ENCODE data around the gene TJP3.

The TJP3 gene

GRCh38 chr19:3692141-3693024 lies 15.8 kb upstream of the TJP3 start:
- peak; percentile 41 for DNase-seq

DNA sequence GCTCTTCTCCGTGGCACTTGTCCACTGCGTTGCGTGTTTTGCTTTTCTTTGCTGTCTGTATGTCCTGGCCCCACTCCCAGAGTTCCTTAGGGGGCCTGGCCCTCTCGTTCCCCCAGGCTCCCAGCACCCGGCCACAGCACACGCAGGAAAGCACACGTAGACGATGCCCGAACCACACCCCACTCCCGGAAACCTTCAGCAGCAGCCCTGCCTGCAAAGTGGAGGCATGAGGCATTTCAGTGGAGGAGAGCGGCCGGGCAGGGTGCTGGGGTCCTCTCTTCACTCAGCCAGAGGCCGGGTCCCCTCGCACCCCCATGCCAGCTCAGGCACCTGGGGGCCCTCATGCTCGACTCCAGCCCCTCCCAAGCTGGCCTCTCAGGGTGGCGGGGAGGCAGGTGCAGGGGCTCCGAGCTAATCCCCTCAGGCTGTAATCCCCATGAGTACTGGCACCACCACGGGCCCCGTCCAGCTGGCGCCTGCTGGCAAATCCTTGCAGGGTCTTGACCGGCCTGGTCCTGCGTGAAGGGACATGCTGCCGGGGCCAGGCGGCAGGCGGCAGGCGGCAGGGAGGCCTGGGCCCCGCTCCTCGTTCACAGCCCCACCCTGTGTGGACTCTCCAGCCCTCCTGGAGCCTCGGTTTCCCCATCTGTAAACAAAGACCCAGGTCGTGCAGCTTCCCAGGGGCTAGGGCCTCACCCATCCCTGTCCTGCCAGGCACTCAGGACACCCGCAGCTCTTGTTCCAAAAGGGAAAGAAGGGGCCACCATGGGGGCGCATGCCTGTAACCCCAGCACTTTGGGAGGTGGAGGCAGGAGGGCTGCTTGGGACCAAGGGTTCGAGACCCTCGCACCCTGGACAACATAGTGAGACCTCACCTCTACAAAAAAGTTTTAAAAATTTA lies 14.9 kb upstream of the TJP3 start:
- DNase-seq = no peak

DNA sequence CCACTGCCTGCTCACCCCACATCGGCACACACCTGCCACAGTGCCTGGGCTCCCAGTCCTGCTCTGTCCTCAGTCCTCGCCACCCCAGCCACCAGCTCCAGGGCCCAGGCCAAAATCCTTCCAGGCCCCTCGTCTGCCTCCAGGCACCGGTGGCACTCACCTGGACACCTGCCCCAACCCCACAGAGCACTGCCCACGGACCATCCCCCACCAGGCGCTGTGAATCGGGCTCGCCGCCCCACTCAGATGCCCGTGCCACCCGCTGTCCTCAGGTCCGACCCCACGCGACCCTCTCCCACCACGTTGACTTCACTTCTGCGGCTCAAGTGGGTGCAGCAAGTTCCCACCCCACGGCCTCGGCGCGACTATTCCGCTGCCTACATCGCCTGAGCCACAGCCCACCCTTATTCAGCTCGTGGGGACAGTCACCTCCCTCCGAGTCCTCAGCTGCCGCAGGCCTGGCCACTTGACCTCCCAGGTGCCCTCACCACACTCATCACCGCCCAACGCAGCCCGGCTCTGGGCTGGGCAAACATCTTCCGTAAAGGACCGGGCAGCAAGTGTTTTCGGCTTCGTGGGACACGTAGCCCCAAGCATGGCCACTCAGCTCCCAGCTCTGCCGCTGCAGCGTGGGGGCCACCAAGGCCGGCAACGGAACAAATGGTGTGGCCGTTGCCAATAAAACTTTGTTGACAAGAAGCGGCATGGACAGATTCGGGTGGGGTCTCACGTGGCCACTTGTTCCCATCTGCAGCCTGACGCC lies 13.6 kb upstream of the TJP3 start:
- no peak for DNase-seq

GRCh38 chr19:3695124-3695733 lies 13.0 kb upstream of the TJP3 start:
- DNase-seq = no peak

DNA sequence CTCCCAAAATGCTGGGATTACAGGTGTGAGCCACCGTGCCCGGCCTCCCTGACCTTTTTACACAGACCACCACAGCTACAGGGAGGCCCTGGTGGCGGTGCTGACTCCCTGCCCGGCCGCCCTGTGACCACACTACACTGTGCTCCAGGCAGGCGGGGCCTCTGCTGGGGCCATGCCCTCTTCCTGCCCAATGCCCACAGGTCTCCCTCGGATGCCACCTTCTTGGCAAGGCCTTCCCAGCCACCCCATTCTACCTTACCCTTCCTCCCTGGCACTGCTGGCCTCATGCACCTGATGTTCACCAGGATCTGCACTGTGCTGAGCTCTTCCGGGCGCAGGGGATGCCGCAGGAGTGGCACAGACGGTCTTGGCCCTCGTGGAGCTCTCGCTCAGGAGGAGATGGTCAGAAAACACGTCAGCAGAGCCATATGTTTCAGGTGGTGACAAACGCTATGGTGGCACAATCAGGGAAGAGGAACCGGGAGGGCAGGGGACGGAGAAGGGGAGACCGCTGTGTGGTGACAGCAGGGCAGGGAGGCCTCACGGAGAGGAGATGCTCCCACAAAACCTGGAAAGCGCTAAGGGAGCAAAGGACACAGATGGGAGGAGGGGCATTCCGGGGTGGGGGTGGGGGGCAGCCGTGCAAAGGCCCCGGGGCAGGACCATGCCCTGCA lies 12.1 kb upstream of the TJP3 start:
- DNase-seq = no peak

DNA sequence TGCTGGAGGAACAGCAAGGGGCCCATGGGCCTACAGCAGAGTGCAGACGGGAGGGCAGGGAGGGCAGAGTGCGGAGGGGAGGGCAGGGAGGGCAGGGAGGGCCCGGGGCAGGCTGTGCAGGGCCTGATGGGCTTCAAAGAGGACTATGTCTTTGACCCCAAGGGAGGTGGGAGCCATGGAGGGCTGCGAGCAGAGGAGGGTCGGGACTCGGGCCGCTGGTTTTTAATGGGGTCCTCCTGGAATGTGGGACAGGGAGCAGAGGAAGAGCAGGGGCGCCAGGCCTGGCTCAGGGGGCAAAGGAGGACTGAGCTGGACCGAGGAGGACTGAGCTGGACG lies 11.6 kb upstream of the TJP3 start:
- no peak for DNase-seq

DNA sequence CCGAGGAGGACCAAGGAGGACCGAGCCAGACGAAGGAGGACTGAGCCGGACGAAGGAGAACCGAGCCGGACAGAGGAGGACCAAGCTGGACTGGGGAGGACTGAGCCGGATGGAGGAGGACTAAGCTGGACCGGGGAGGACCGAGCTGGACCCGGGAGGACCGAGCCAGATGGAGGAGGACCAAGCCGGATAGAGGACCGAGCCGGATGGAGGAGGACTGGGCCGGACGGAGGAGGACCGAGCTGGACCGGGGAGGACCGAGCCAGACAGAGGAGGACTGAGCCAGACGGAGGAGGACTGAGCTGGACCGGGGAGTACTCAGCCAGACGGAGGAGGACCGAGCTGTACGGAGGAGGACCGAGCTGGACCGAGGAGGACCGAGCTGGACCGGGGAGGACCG lies 11.1 kb upstream of the TJP3 start:
- DNase-seq = no peak

- DNase-seq = no peak
These were observed 10.4 kb upstream of the TJP3 start for GRCh38 chr19:3697671-3698385.

GRCh38 chr19:3698386-3698950 lies 9.7 kb upstream of the TJP3 start:
- peak; percentile 49 for DNase-seq

GRCh38 chr19:3698974-3699740 lies 9.0 kb upstream of the TJP3 start:
- peak; percentile 61 for DNase-seq

DNA sequence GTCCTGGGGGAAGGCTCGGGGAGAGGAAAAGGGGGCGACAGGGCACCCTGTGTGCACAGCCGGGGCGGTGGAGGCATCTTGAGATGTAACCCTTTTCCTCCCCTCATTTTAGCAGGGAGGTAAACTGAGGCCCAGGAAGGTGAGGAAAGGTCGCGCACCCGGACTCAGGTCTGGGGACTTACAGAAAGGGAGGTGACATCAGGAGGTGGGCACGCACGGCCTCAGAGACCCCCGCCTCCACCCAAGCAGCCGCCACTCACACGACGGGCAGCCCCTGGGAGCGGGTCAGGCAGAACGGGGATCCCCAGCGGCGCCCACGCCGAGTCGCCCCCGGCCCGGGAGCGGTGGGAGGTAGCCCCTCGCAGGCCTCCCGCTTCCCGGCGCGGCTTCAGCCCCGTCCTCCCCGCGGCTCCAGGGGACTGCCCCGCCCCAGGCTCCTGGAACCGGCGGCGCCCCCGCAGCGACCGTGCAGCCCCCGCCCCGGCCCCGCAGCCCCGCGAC lies 8.4 kb upstream of the TJP3 start:
- no peak for DNase-seq

DNA sequence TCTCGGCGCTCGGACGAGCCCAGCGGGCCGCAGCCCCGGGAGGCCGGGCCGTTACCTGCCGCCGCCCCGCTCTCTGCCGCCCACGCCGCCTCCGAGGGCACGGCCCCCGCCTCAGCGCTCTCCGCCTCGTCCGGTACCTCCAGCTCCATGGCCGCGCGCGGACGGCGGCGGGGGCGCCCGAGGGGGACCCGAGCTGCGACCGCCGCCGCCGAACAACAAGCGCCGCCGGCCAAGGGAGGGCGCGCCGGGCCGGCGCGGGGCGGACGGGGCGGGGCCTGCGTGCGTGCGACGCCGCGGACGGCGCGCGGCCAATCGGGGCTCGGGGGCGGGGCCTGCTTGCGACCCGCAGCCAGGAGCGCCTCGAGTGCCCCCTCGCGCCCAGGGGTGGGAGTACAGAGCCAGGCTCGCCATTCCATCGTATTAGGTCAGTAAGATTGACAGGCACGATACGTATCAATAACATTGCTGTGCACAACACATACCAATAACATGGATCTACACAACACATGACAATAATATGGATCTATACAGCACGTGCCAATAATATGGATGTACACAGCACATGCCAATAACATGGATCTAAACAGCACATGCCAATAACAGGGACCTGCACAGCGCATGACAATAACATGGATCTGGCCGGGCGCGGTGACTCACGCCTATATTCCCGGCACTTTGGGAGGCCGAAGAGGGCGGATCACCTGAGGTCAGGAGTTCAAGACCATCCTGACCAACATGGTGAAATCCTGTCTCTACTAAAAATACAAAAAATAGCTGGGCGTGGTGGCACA lies 7.7 kb upstream of the TJP3 start, which contains the start of gene PIP5K1C:
Gene PIP5K1C, minus strand, starts transcription at position 227 of the 791 bp plus-strand sequence. Its CDS starts 78 bp downstream, at position 149.
- DNase-seq = peak; percentile 93

GRCh38 chr19:3701200-3701599 lies 7.0 kb upstream of the TJP3 start:
- DNase-seq = no peak

- DNase-seq = no peak
These were observed 347 bp upstream of the TJP3 start for GRCh38 chr19:3707868-3708206.

GRCh38 chr19:3710265-3710812 lies 2.2 kb downstream of the TJP3 start:
- DNase-seq = peak; percentile 47

DNA sequence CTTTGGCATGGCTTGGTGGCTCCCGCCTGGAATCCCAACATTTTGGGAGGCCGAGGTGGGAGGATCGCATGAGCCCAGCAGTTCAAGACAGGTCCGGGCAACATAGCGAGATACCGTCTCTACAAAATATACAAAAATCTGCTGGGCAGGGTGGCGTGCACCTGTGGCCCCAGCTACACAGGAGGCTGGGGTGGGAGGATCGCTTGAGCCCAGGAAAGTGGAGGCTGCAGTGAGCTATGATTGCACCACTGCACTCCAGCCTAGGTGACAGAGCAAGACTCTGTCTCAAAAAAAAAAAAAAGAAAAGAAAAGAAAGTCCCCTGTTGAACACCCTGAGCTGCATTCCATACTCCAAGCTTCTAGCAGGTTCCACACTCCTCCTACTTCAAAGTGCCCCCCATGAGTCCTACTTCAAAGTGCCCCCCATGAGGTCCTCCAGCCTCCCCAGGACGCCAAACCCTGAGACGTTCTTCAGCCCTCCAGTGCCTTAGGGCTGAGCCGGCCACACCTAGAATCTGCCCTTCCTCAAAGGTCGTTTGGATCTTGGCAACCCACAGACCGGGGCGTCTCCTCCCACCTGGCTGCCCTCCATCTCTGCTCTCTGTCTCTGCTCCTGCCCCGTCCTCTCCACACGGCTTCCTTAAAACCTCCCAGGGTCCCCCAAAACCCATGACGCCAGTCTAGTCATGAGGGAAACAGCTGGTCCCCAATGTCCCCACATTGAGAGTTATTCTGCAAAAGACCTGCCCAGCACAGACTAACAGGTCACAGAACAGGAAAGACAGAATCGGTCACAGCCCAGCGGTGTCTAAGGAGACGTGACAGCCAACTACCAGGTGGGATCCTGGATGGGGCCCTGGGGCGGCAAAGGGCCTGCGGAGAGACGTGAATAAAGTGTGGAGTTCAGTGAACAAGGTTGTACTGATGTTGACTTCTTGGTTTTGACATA lies 4.8 kb downstream of the TJP3 start:
- no peak for DNase-seq

- no peak for DNase-seq
These were observed 8.0 kb downstream of the TJP3 start for GRCh38 chr19:3716147-3716668.

All from hematopoietic multipotent progenitor cell treated with erythropoietin and hydrocortisone succinate and interleukin-3 and kit ligand, for 6 days (in vitro differentiated cells).